PC-9 (cell line): ENCODE data around the gene CMIP. TPM values are rescaled to one million over a fixed set of nuclear protein-coding genes. Genes with fewer than 3 reads are reported as not detected.

ENCODE experiments used
- BruUV-seq: library from RNA; stranded (reverse); fragments of 400-500 nt; replicated peaks from 2 replicates; lab custom pipeline; 2021; lab: Mats Ljungman, UMichigan
- CTCF ChIA-PET: fragments of 300-600 bp; sonication (Branson Sonifier 250); formaldehyde crosslinking; loops from one replicate; lab custom pipeline; 2022; ENCODE audit warnings: antibody characterized with exemption; lab: Charles Lee
- POLR2A ChIA-PET: fragments of 300-600 bp; sonication (Branson Sonifier 250); formaldehyde crosslinking; loops from one replicate; lab custom pipeline; 2022; ENCODE audit warnings: antibody characterized with exemption; ENCODE audit not compliant: unreplicated experiment; lab: Charles Lee
- DNase-seq, 2 experiments: peaks; one replicate each; pipeline versions ENCODE4 v3.0.0 to v3.0.0-alpha.2; 2015 to 2022; ENCODE audit warnings: mixed read lengths in 1 of 2
- H2AFZ ChIP-seq: fragments of 200-600 bp; sonication (generic); 2 replicates; pipeline ENCODE4 v1.8.1; 2017; ENCODE audit warnings: antibody characterized with exemption
- H3F3A ChIP-seq: fragments of 200-600 bp; sonication (generic); 2 replicates; pipeline ENCODE4 v1.8.1; 2017; ENCODE audit warnings: antibody characterized with exemption, mild to moderate bottlenecking, low read depth; ENCODE audit not compliant: insufficient read depth
- H3K27ac ChIP-seq: fragments of 200-600 bp; sonication (generic); 2 replicates; pipeline ENCODE4 v1.6.1; 2016; ENCODE audit warnings: mixed run types
- H3K27me3 ChIP-seq: fragments of 200-600 bp; sonication (generic); 2 replicates; pipeline ENCODE4 v1.6.1; 2016; ENCODE audit warnings: low read depth, mixed run types; ENCODE audit not compliant: insufficient read depth
- H3K36me3 ChIP-seq: fragments of 200-600 bp; sonication (generic); 2 replicates; pipeline ENCODE4 v1.6.1; 2016; ENCODE audit warnings: low read depth, mixed run types
- H3K4me1 ChIP-seq: fragments of 200-600 bp; sonication (generic); replicated peaks from 2 replicates; pipeline ENCODE4 v1.6.1; 2016; ENCODE audit warnings: mixed run types; ENCODE audit not compliant: insufficient read depth
- H3K4me2 ChIP-seq: fragments of 200-600 bp; sonication (generic); 2 replicates; pipeline ENCODE4 v1.6.1; 2017; ENCODE audit warnings: mixed run types
- H3K4me3 ChIP-seq: fragments of 200-600 bp; sonication (generic); 2 replicates; pipeline ENCODE4 v1.6.1; 2016; ENCODE audit warnings: mixed run types
- H3K79me2 ChIP-seq: fragments of 200-600 bp; sonication (generic); 2 replicates; pipeline ENCODE4 v1.6.1; 2017; ENCODE audit warnings: low read depth, mixed run types
- H3K9me2 ChIP-seq: fragments of 200-600 bp; sonication (generic); 2 replicates; pipeline ENCODE4 v1.8.1; 2017; ENCODE audit warnings: mild to moderate bottlenecking; ENCODE audit not compliant: insufficient read depth
- H3K9me3 ChIP-seq: fragments of 200-600 bp; sonication (generic); 2 replicates; pipeline ENCODE4 v1.8.1; 2016; ENCODE audit warnings: low read depth; ENCODE audit not compliant: insufficient read depth
- H4K20me1 ChIP-seq: fragments of 200-600 bp; sonication (generic); 2 replicates; pipeline ENCODE4 v1.8.1; 2017; ENCODE audit not compliant: insufficient read depth
- CTCF ChIP-seq: fragments of 200-600 bp; sonication (generic); conservative IDR thresholded peaks from 2 replicates; pipeline ENCODE4 v1.6.1; 2017; ENCODE audit warnings: mixed run types, antibody characterized with exemption, mild to moderate bottlenecking, moderate library complexity
- EZH2 ChIP-seq: fragments of 200-600 bp; sonication (generic); IDR thresholded peaks from 2 replicates; pipeline ENCODE4 v1.8.0; 2017; ENCODE audit warnings: antibody characterized with exemption, low read depth
- intact Hi-C: fragments of 100-400 bp; cut with micrococcal nuclease; formaldehyde crosslinking; loops from one replicate; pipeline ENCODE4 v1.10.0; 2022; ENCODE audit not compliant: unreplicated experiment
- total RNA-seq: library from RNA; stranded (reverse); gene quantifications from 2 replicates; pipeline ENCODE4 v1.2.3, GENCODE V29; 2021

Gene CMIP
- total RNA-seq, 1 experiment from 2014 or later = 96.6 TPM

GRCh38 chr16:81462683-81463082 lies 18.1 kb downstream of the CMIP start:
- no peak for DNase-seq
- Histone ChIP-seq H3K4me1 (no peaks in the 10 kb centered on the region; the same call in 1 of the 2 replicates), H3F3A (no peaks in the 10 kb centered on the region), H4K20me1 (peaks cover 76% of the 10 kb centered on the region), H3K4me3 (no peak overlapping the region), H2AFZ (no peak overlapping the region), H3K27ac (no peak overlapping the region), H3K4me2 (no peak overlapping the region), H3K9me2 (no peaks in the 10 kb centered on the region), H3K79me2 (peaks cover 100% of the 10 kb centered on the region), H3K27me3 (no peaks in the 10 kb centered on the region), H3K36me3 (peaks cover 4% of the 10 kb centered on the region; the same call in 1 of the 2 replicates), H3K9me3 (no peaks in the 10 kb centered on the region)
- POLR2A ChIA-PET = no interaction called here
- intact Hi-C loops = no loop called here
- CTCF ChIA-PET = no interaction called here
- no TSS peak for BruUV-seq
- TF ChIP-seq CTCF (no peak), EZH2 (no peak)

- Histone ChIP-seq H2AFZ (no peak overlapping the region), H3K4me1 (no peaks in the 10 kb centered on the region), H3K36me3 (peaks cover 4% of the 10 kb centered on the region; the same call in 1 of the 2 replicates), H3K9me2 (no peaks in the 10 kb centered on the region), H4K20me1 (peaks cover 76% of the 10 kb centered on the region), H3K27ac (no peak overlapping the region), H3K27me3 (no peaks in the 10 kb centered on the region), H3K79me2 (peaks cover 100% of the 10 kb centered on the region), H3K9me3 (no peaks in the 10 kb centered on the region), H3K4me3 (no peak overlapping the region), H3K4me2 (no peak overlapping the region), H3F3A (no peaks in the 10 kb centered on the region)
- ChIA-PET POLR2A (no interaction called here), CTCF (no interaction called here)
- intact Hi-C loops = no loop called here
- DNase-seq = no peak
- BruUV-seq = no TSS peak
- no peak for TF ChIP-seq CTCF
- no peak for TF ChIP-seq EZH2
Observed at GRCh38 chr16:81463296-81463890, 18.8 kb downstream of the CMIP start.

GRCh38 chr16:81464279-81464678 lies 19.7 kb downstream of the CMIP start:
- ChIA-PET POLR2A (no interaction called here), CTCF (no interaction called here)
- Histone ChIP-seq H3K9me2 (no peaks in the 10 kb centered on the region), H3K36me3 (peaks cover 4% of the 10 kb centered on the region; the same call in 1 of the 2 replicates), H4K20me1 (peaks cover 80% of the 10 kb centered on the region), H3K27ac (no peak overlapping the region), H2AFZ (no peak overlapping the region), H3F3A (peaks cover 3% of the 10 kb centered on the region; the same call in 1 of the 2 replicates), H3K9me3 (no peaks in the 10 kb centered on the region), H3K79me2 (peaks cover 100% of the 10 kb centered on the region), H3K27me3 (no peaks in the 10 kb centered on the region), H3K4me3 (no peak overlapping the region), H3K4me1 (no peaks in the 10 kb centered on the region), H3K4me2 (no peak overlapping the region)
- TF ChIP-seq EZH2 (no peak), CTCF (no peak)
- no TSS peak for BruUV-seq
- intact Hi-C loops = no loop called here
- DNase-seq = no peak
